H1 (cell line): ENCODE measurements around the gene PMF1.

Source experiments
- BACH1 ChIP-seq: IDR thresholded peaks from 2 replicates; pipeline ENCODE4 v1.6.1; 2012; ENCODE audit warnings: low read length, improper control_type of control experiment
- CREB1 ChIP-seq: IDR thresholded peaks from 2 replicates; pipeline ENCODE4 v1.6.1; 2012; ENCODE audit warnings: inconsistent platforms
- EP300 ChIP-seq, 2 experiments: IDR thresholded peaks; 1 replicate in 1 of 2; 2 replicates in 1 of 2; pipeline ENCODE4 v1.6.1; 2011 to 2012; ENCODE audit warnings: low read depth in 2 of 2, low read length in 2 of 2, mild to moderate bottlenecking in 2 of 2, borderline replicate concordance in 1 of 2, inconsistent platforms in 1 of 2, moderate library complexity in 1 of 2
- EZH2 ChIP-seq: fragments of 200-600 bp; sonication (generic); IDR thresholded peaks from 2 replicates; pipeline ENCODE4 v1.7.1; 2012; ENCODE audit warnings: low read depth, mild to moderate bottlenecking, moderate library complexity, low read length, inconsistent platforms; ENCODE audit not compliant: severe bottlenecking
- POLR2A ChIP-seq, 2 experiments: IDR thresholded peaks; 1 replicate in 1 of 2; 2 replicates in 1 of 2; pipeline ENCODE4 v1.6.1; 2011; ENCODE audit warnings: low read depth in 2 of 2, low read length in 2 of 2, mild to moderate bottlenecking in 2 of 2; ENCODE audit errors: control extremely low read depth in 1 of 2
- RNF2 ChIP-seq: fragments of 200-900, 300-1000 bp; sonication (generic); IDR thresholded peaks from 2 replicates; pipeline ENCODE4 v1.7.1; 2016; ENCODE audit warnings: borderline replicate concordance, low read depth, mild to moderate bottlenecking, antibody characterized with exemption, low read length; ENCODE audit not compliant: poor library complexity, severe bottlenecking; ENCODE audit errors: missing control alignments
- TEAD4 ChIP-seq: IDR thresholded peaks from 2 replicates; pipeline ENCODE4 v1.6.1; 2012; ENCODE audit warnings: low read depth, low read length, inconsistent platforms, mixed read lengths
- TF ChIP-seq, protein P1 (sequence below), 3 experiments: IDR thresholded peaks; 1 replicate in 2 of 3; 2 replicates in 1 of 3; pipeline versions ENCODE4 v1.5.1 to v1.6.1; 2011; ENCODE audit warnings: low read length in 3 of 3, mild to moderate bottlenecking in 3 of 3, inconsistent platforms in 2 of 3, low read depth in 1 of 3, moderate library complexity in 1 of 3; ENCODE audit not compliant: insufficient read depth in 1 of 3; ENCODE audit errors: control extremely low read depth in 1 of 3
- TF ChIP-seq, protein P2 (sequence below): IDR thresholded peaks from 2 replicates; pipeline ENCODE4 v1.6.1; 2012; ENCODE audit warnings: inconsistent platforms

DNA sequence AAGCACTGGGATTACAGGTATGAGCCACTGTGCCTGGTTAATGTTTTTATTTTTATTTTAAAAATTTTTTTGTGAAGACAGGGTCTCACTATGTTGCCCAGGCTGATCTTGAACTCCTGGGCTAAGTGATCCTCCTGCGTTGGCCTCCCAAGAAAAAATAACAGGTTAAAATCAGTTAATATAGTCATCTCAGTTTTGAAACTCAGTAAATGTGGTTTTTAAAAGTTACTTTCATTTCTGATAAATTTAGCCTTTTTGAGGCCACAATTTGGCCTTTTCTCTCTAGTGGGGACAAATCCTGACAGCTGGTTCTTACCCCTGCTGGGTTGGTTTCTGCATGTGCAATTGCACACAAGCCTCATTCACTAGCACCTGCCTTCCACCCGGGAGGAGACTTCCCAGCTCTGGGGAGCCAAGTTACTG is 13.3 kb downstream of the PMF1 start:
- no peak for TF ChIP-seq TEAD4
- no peak for TF ChIP-seq POLR2A (IDR thresholded peaks at IDR 0.05; ENCODE audit: control extremely low read depth in 1 of 2, low read depth in 2 of 2, low read length in 2 of 2)
- TF ChIP-seq, protein P1, sequence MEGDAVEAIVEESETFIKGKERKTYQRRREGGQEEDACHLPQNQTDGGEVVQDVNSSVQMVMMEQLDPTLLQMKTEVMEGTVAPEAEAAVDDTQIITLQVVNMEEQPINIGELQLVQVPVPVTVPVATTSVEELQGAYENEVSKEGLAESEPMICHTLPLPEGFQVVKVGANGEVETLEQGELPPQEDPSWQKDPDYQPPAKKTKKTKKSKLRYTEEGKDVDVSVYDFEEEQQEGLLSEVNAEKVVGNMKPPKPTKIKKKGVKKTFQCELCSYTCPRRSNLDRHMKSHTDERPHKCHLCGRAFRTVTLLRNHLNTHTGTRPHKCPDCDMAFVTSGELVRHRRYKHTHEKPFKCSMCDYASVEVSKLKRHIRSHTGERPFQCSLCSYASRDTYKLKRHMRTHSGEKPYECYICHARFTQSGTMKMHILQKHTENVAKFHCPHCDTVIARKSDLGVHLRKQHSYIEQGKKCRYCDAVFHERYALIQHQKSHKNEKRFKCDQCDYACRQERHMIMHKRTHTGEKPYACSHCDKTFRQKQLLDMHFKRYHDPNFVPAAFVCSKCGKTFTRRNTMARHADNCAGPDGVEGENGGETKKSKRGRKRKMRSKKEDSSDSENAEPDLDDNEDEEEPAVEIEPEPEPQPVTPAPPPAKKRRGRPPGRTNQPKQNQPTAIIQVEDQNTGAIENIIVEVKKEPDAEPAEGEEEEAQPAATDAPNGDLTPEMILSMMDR (IDR thresholded peaks at IDR 0.05; ENCODE audit: control extremely low read depth in 1 of 3, insufficient read depth in 1 of 3, low read depth in 1 of 3, low read length in 3 of 3) = no peak
- TF ChIP-seq RNF2 = no peak
- TF ChIP-seq EZH2 = no peak
- TF ChIP-seq, protein P2, sequence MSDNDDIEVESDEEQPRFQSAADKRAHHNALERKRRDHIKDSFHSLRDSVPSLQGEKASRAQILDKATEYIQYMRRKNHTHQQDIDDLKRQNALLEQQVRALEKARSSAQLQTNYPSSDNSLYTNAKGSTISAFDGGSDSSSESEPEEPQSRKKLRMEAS = no peak
- TF ChIP-seq CREB1 = no peak
- TF ChIP-seq EP300 (IDR thresholded peaks at IDR 0.05; ENCODE audit: borderline replicate concordance in 1 of 2, low read depth in 2 of 2, low read length in 2 of 2) = no peak
- no peak for TF ChIP-seq BACH1
